HG03571 (cell line): ENCODE measurements around the gene ZC3H7A.

Source experiments
- ATAC-seq: cut with Tn5 transposase; IDR thresholded peaks from one replicate; pipeline ENCODE4 v1.9.1; 2021; ENCODE audit not compliant: unreplicated experiment

The ZC3H7A gene

GRCh38 chr16:11780991-11781680, 15.9 kb downstream of the ZC3H7A start:
- ATAC-seq = no peak

- no peak for ATAC-seq
Measured at GRCh38 chr16:11779074-11779473, 18.0 kb downstream of the ZC3H7A start.

GRCh38 chr16:11774065-11774626, 22.9 kb downstream of the ZC3H7A start:
- ATAC-seq = no peak

- no peak for ATAC-seq
Measured at GRCh38 chr16:11768849-11769248, 28.2 kb downstream of the ZC3H7A start.

- ATAC-seq = no peak
Measured at GRCh38 chr16:11762431-11762830, 34.6 kb downstream of the ZC3H7A start.

- ATAC-seq = no peak
Measured at GRCh38 chr16:11759997-11760396, 37.1 kb downstream of the ZC3H7A start.

GRCh38 chr16:11759163-11759834, 37.8 kb downstream of the ZC3H7A start:
- no peak for ATAC-seq

GRCh38 chr16:11757671-11758545, 39.1 kb downstream of the ZC3H7A start:
- ATAC-seq = no peak

GRCh38 chr16:11756248-11756647, 40.8 kb downstream of the ZC3H7A start:
- no peak for ATAC-seq

- ATAC-seq = no peak
Measured at GRCh38 chr16:11755022-11755760, 41.9 kb downstream of the ZC3H7A start.

GRCh38 chr16:11752856-11753255, 44.2 kb downstream of the ZC3H7A start:
- no peak for ATAC-seq

GRCh38 chr16:11750056-11750455, 47.0 kb downstream of the ZC3H7A start:
- no peak for ATAC-seq

- no peak for ATAC-seq
Measured at GRCh38 chr16:11748404-11749254, 48.4 kb downstream of the ZC3H7A start.

- no peak for ATAC-seq
Measured at GRCh38 chr16:11747949-11748403, 49.1 kb downstream of the ZC3H7A start.

GRCh38 chr16:11744075-11744470, 53.0 kb downstream of the ZC3H7A start:
- no peak for ATAC-seq

GRCh38 chr16:11743308-11744074, 53.6 kb downstream of the ZC3H7A start:
- ATAC-seq = no peak

GRCh38 chr16:11742536-11743307, 54.3 kb downstream of the ZC3H7A start, which contains the start of gene TXNDC11:
TSS of gene TXNDC11 (minus strand) at chr16:11742857. CDS start at chr16:11742730, 127 bp downstream.
- peak; percentile 90 for ATAC-seq

GRCh38 chr16:11742093-11742535, 54.9 kb downstream of the ZC3H7A start:
- ATAC-seq = peak; percentile 27
